Sigmoid colon (tissue), 4 donors: ENCODE results near the gene HDAC2.

Experiments
- CTCF ChIP-seq, 4 experiments: fragments of 450-650 bp in 3 of 4; fragments of 200-600 bp in 1 of 4; IDR thresholded peaks; one replicate each; pipeline ENCODE4 v1.5.1; 2016 to 2019; ENCODE audit warnings: antibody characterized with exemption in 4 of 4, mild to moderate bottlenecking in 3 of 4, moderate library complexity in 2 of 4
- EP300 ChIP-seq, 4 donors: sonication (generic); formaldehyde crosslinking; IDR thresholded peaks; one replicate each; pipeline ENCODE4 v1.6.1; 2017; ENCODE audit warnings: antibody characterized with exemption in 4 of 4

GRCh38 chr6:113967777-113968176 lies 3.2 kb downstream of the HDAC2 start:
- TF ChIP-seq CTCF (IDR thresholded peaks at IDR 0.05) (no peak), EP300 (IDR thresholded peaks at IDR 0.05) (no peak)
